NAMALWA (cell line): ENCODE results near the gene S100Z.
"Not testable (repeated sequence)": the region's sequence is repeated elsewhere in the genome, so short reads cannot be mapped to it uniquely, and the experiment has no call there.

Experiments used
- DNase-seq: peaks from one replicate; pipeline ENCODE4 v3.0.0-alpha.2; 2015; ENCODE audit warnings: low spot score

The S100Z gene

GRCh38 chr5:76874088-76874581, 24.3 kb downstream of the S100Z start:
- DNase-seq: peak; percentile 46

GRCh38 chr5:76888733-76889300, 39.0 kb downstream of the S100Z start:
- DNase-seq: no peak

GRCh38 chr5:76893294-76893693, 43.5 kb downstream of the S100Z start:
- DNase-seq: no peak

- no peak for DNase-seq
These were observed 46.4 kb downstream of the S100Z start for GRCh38 chr5:76896196-76896595.

GRCh38 chr5:76901522-76901921, 51.7 kb downstream of the S100Z start:
- no peak for DNase-seq

- no peak for DNase-seq
These were observed 58.4 kb downstream of the S100Z start for GRCh38 chr5:76908166-76908565.

GRCh38 chr5:76910344-76910933, 60.6 kb downstream of the S100Z start:
- DNase-seq: not testable (repeated sequence)

GRCh38 chr5:76914671-76915070, 64.9 kb downstream of the S100Z start:
- DNase-seq: not testable (repeated sequence)

- no peak for DNase-seq
These were observed 68.7 kb downstream of the S100Z start for GRCh38 chr5:76918539-76918938.

- no peak for DNase-seq
These were observed 70.7 kb downstream of the S100Z start for GRCh38 chr5:76920491-76920890.

- DNase-seq: no peak
These were observed 76.7 kb downstream of the S100Z start for GRCh38 chr5:76926329-76927105.

GRCh38 chr5:76927961-76928360, 78.1 kb downstream of the S100Z start:
- DNase-seq: no peak

- DNase-seq: no peak
These were observed 80.3 kb downstream of the S100Z start for GRCh38 chr5:76930083-76930482.

- no peak for DNase-seq
These were observed 88.4 kb downstream of the S100Z start for GRCh38 chr5:76938177-76938576.

GRCh38 chr5:76941000-76941399, 91.2 kb downstream of the S100Z start:
- no peak for DNase-seq

GRCh38 chr5:76941442-76941841, 91.6 kb downstream of the S100Z start:
- no peak for DNase-seq

GRCh38 chr5:76942581-76942980, 92.8 kb downstream of the S100Z start:
- no peak for DNase-seq

- no peak for DNase-seq
These were observed 93.2 kb downstream of the S100Z start for GRCh38 chr5:76943006-76943405.

- no peak for DNase-seq
These were observed 94.8 kb downstream of the S100Z start for GRCh38 chr5:76944638-76945037.

GRCh38 chr5:76945238-76945637, 95.4 kb downstream of the S100Z start:
- not testable (repeated sequence) for DNase-seq

GRCh38 chr5:76946090-76946489, 96.3 kb downstream of the S100Z start:
- no peak for DNase-seq

GRCh38 chr5:76947082-76947503, 97.3 kb downstream of the S100Z start:
- DNase-seq: no peak
